GM19467 (cell line): ENCODE measurements around the gene FAM20C.

Experiments used
- ATAC-seq: cut with Tn5 transposase; IDR thresholded peaks from one replicate; pipeline ENCODE4 v1.9.1; 2021; ENCODE audit warnings: mild to moderate bottlenecking, moderate library complexity; ENCODE audit not compliant: unreplicated experiment

The FAM20C gene

GRCh38 chr7:222716-223041, 30.3 kb downstream of the FAM20C start:
- ATAC-seq, result no peak

DNA sequence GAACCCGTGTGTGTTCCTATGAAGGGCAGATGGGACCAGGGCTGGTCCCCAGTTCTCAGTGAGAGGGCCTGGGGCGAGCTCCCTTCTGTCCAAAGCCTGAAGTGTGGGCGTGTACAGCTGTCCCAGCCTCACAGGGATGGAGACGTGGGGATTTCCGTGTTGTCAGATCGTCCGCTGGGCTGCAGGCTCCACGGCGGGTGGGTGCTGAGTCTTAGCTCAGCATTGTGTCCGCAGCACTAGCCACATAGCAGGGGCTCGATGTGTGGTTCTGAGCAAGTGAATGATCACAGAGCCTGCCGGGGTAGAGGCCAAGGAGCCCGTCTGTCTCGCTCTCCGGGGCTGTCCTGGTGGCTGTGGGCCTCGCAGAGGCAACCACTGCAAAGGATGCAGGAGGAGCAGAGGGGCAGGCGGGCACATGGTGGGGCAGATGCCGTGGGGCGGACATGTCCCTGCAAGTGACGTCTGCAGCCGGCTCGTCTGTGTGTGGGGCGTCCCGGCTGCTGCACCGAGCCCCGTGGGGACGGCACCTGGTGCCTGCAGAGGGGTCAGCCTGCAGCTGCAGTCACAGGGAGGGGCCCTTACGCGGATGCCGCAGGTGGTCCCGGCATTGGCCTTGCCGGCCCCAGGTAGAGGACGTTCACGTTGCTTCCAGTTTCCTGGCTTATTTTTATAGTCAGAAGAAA, 30.9 kb downstream of the FAM20C start:
- no peak for ATAC-seq

DNA sequence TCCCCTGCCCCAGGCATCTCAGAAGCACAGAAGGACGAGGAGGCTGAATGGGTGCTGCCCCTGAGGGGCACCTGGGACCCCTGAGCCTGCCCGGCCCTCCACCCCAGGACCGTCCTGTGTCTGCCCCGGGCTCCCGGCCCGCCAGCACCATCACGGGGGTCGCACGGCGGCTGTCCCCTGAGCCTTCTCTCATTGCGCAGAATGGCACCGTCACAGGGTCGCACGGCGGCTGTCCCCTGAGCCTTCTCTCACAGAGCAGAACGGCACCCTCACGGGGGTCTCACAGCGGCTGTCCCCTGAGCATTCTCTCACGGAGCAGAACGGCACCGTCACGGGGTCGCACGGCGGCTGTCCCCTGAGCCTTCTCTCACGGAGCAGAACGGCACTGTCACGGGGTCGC, 31.5 kb downstream of the FAM20C start:
- ATAC-seq, result no peak

DNA sequence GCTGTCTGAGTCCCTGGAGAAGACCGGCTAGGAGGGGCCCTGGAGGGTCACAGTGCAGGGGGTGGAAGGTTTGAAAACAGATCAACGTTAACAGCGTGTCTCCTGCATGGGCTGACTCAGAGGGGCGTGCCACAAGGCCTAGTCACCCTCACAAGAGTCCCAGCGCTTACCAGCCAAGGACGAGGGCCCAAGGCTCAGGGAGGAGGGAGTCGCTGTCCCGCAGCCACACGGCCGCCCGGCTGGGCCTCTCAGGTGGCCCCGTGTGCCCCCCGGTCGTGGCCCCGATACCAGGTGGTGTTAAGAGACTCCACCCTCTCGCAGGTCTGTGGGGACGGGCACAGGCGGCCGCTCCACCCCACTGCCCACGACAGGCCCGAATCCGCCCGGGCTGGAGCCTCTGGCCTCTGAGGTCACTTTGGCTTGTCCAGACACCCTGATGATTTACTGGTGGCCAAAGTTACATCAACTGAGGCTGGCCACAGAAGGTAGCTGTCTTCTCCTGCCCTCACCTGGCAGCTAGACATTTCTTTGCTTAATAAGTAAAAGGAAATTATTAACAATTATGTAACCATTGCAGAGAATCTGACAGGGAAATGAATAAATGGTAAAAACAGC, 34.0 kb downstream of the FAM20C start:
- ATAC-seq, result no peak

- no peak for ATAC-seq
Measured at GRCh38 chr7:227926-228325, 35.6 kb downstream of the FAM20C start.

DNA sequence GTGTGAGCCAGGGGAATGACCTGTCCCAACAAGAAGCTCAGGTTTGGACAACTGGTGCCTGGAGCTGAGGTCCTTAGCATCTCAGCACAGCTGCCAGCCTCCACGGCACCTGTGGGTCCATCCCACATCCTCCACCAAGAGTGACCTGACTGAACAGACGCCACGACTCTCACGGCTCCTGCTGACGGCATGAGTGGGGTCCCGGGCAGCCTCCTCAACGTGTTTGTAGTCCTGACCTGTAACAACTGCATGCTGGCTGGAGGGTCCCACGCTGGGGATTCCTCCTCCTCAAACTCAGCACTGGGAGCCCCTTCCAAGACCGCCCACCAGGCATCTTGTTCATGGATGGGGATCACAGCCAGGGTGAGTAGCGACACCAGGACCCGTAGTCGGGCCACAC, 36.2 kb downstream of the FAM20C start:
- no peak for ATAC-seq

- ATAC-seq, result no peak
Measured at GRCh38 chr7:229184-229964, 37.0 kb downstream of the FAM20C start.

GRCh38 chr7:230274-230673, 37.9 kb downstream of the FAM20C start:
- no peak for ATAC-seq

GRCh38 chr7:231030-231857, 38.9 kb downstream of the FAM20C start:
- ATAC-seq, result no peak

- no peak for ATAC-seq
Measured at GRCh38 chr7:231858-232246, 39.5 kb downstream of the FAM20C start.

- no peak for ATAC-seq
Measured at GRCh38 chr7:232410-233248, 40.3 kb downstream of the FAM20C start.

GRCh38 chr7:233249-234035, 41.1 kb downstream of the FAM20C start:
- no peak for ATAC-seq

DNA sequence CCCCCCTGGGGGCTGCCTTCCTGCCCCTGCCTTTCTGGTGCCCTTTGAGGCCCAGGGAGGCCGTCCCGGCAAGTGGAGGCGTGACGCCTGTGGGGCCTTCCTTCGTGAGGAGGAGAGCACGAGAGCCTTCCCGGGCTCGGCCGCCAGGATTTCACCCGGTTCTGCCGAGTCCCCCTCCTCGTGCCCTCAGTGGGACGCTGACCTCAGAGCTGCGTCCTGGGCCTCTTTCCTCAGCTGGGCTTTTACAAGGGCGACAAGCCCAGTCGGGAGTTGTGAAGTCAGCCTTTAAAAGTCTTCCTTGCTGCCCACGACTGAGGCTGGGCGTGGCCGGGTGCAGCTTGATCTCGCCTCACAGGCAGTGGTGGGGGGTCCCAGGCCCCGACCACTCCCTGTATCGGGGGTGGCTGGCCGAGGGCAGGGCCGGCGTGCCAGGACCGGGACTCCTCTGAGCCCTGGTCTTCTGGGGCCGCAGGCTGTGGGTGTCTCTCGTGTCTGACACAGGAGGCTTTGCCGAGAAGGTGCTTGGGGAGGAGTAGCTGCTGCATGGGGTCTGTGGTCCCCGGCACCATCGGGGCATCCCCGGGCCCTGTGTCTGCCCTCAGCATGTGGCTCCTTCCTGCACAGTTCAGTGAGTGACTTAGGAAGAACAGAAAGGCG, 41.8 kb downstream of the FAM20C start:
- no peak for ATAC-seq

- no peak for ATAC-seq
Measured at GRCh38 chr7:234708-235553, 42.6 kb downstream of the FAM20C start.

DNA sequence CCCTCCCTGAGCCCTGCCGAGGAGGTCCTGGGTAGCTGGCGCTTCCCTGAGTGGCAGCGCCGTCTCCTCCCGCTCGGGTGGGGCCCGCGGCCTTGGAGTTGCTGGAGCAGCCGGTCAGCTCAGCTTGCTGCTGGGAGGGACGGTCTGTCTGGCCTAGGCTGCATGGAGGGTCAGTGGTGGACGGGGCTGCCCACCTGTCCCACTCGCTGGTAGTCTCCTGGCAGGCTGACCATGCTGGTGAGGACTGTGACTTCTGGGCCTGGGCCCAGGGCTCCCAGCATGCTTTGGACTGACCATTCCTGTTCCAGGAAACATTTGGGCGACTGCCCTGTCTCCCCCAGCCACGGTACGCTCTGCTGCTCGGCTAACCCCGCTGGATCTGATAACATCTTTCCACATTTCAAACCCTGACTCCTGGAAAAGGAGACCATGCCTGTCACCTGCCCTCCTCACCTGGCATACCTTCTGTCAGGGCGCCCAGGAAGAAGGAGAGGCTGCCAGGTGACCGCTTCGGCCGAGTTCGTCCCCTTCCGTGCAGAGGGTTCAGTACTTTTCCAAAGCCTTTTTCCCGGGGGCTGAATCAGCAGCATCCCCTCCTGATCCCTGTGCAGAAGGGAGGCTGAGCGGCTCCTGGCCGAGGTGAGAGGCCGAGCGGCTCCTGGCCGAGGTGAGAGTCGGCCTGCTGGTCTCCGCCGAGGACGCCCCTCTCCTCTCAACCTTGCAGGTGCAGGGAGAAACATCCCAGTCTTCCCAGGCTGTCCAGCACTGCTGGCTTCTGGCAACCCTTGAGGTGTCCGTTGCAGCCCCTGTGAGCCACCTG, 43.4 kb downstream of the FAM20C start:
- ATAC-seq, result no peak

DNA sequence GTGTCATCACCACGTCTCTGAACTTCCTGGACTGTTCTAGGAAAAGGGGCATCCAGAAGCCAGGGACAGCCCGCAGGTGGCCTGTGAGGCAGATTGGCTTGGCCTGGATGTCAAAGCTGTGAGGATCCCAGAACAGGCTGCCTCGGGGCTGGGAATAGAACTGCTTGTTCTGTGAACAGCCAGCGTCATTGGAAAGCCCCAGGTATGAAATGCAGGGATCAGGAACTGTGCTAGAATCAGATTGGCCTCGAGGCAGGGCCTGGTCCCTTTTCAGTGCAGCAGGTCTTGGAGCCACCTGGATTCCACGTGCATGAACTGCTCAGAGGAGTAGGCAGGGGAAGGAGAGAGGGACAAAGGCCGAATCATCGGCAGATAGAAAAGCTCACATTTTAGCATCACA, 44.6 kb downstream of the FAM20C start:
- no peak for ATAC-seq

DNA sequence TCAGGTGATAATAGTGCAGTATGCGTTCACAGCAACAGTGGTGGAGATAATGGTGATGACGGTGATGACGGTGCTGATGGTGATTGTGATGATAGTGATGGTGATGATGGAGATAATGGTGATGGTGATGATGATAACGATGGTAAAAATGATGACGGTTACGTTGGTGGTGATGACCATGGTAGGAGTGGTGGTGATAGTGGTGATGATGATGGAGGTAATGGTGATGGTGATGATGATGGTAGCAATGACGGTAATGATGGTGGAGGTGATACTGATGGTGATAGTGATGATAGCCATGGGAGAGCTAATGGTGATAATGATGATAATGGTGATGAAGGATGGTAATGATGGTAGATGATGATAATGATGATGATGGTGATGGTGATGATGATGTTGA, 45.0 kb downstream of the FAM20C start:
- no peak for ATAC-seq
